Measurements from ENCODE around the gene FBXW10B.
"Not testable (repeated sequence)": the region's sequence is repeated elsewhere in the genome, so short reads cannot be mapped to it uniquely, and the experiment has no call there.

- TF ChIP-seq ZNF274 (IDR thresholded peaks at IDR 0.05; ENCODE audit: low read depth, low read length); YY1 (IDR thresholded peaks at IDR 0.05; ENCODE audit: insufficient read depth, insufficient read length): not testable (repeated sequence)
Observed at GRCh38 chr17:15590844-15591243, 28.7 kb downstream of the FBXW10B start.

Measured in NT2/D1 (cell line).